ENCODE measurements around the gene RCHY1. TPM values are rescaled to one million over a fixed set of nuclear protein-coding genes. Genes with fewer than 3 reads are reported as not detected.

The RCHY1 gene
- total and polyA plus RNA-seq, 2 experiments from 2014 or later = 42.9 to 46.5 TPM

GRCh38 chr4:75513526-75514130 lies 575 bp downstream of the RCHY1 start:
- H3K27me3 ChIP-seq (ENCODE audit: insufficient read depth) = no peaks in the 10 kb centered on the region
- H3K4me3 Mint-ChIP-seq = no peak overlapping the region; the same call in 1 of the 3 replicates
- TF ChIP-seq POLR2AphosphoS5 (IDR thresholded peaks at IDR 0.05; ENCODE audit: low read depth) = no peak
- TF ChIP-seq ZNF462 (CRISPR knock-in tag; IDR thresholded peaks at IDR 0.05) = no peak
- TF ChIP-seq ZNF331 (CRISPR knock-in tag; IDR thresholded peaks at IDR 0.05; ENCODE audit: low read depth) = no peak
- no peak for TF ChIP-seq REST (IDR thresholded peaks at IDR 0.05; ENCODE audit: unreplicated experiment)
- no peak for TF ChIP-seq NANOG (IDR thresholded peaks at IDR 0.05; ENCODE audit: borderline replicate concordance)
- TF ChIP-seq JUNB (IDR thresholded peaks at IDR 0.05; ENCODE audit: unreplicated experiment) = no peak
- TF ChIP-seq STAT1 (IDR thresholded peaks at IDR 0.05; ENCODE audit: unreplicated experiment) = no peak
- TF ChIP-seq ZNF114 (CRISPR knock-in tag; IDR thresholded peaks at IDR 0.05) = no peak
- TF ChIP-seq EZH2phosphoT487 (IDR thresholded peaks at IDR 0.05; ENCODE audit: unreplicated experiment) = no peak
- no peak for TF ChIP-seq CREB1 (CRISPR knock-in tag; IDR thresholded peaks at IDR 0.05; ENCODE audit: low read depth)
- ATAC-seq (no peak), DNase-seq (ENCODE audit: low spot score) (no peak)
- peaks cover 15% of the 10 kb centered on the region; the same call in 1 of the 2 replicates for H4K20me1 ChIP-seq (replicated peaks; ENCODE audit: insufficient read depth)
- peaks cover 47% of the 10 kb centered on the region for H3K79me2 ChIP-seq (replicated peaks; ENCODE audit: insufficient read depth)
- peak overlapping the region; percentile 85 for H3K27ac ChIP-seq (ENCODE audit: low read depth)
- H3K4me3 ChIP-seq = peak overlapping the region; percentile 87
- H3K27ac Mint-ChIP-seq = peak overlapping the region; percentile 79
- peaks cover 27% of the 10 kb centered on the region for H3K4me1 Mint-ChIP-seq
- H3K27me3 Mint-ChIP-seq (ENCODE audit: insufficient read depth, low read depth, poor library complexity) = peaks cover 7% of the 10 kb centered on the region
- H3K9me3 Mint-ChIP-seq = no peaks in the 10 kb centered on the region; the same call in 2 of the 3 replicates
- peaks cover 14% of the 10 kb centered on the region; the same call in 1 of the 2 replicates for H3K36me3 ChIP-seq (ENCODE audit: insufficient read depth)
- H2AFZ ChIP-seq = peak overlapping the region; percentile 81
- peaks cover 38% of the 10 kb centered on the region for H3K4me1 ChIP-seq (ENCODE audit: insufficient read depth)
- H3F3A ChIP-seq (replicated peaks; ENCODE audit: low read depth) = no peaks in the 10 kb centered on the region
- peak overlapping the region; percentile 97 for H3K4me2 ChIP-seq
- no peaks in the 10 kb centered on the region for H3K9me2 ChIP-seq (ENCODE audit: insufficient read depth)
- peaks cover 34% of the 10 kb centered on the region for H3K36me3 Mint-ChIP-seq (ENCODE audit: low read depth)
